GM12878 (cell line): ENCODE results near the gene FGF14. TPM values are rescaled to one million over a fixed set of nuclear protein-coding genes. Genes with fewer than 3 reads are reported as not detected.

Source experiments
- ATAC-seq: fragments of 200-7000 bp; cut with Tn5 transposase; 3 replicates; pipeline ENCODE4 v1.9.1; 2020; ENCODE audit warnings: mild to moderate bottlenecking, moderate library complexity
- BruUV-seq: library from RNA; stranded (reverse); fragments of 400-500 nt; replicated peaks from 2 replicates; lab custom pipeline; 2021; lab: Mats Ljungman, UMichigan
- CTCF ChIA-PET: fragments of 300-600 bp; sonication (Branson Sonifier 250); formaldehyde crosslinking; extraction: SDS; loops from one replicate; lab custom pipeline; 2021; ENCODE audit warnings: inconsistent platforms; lab: Yijun Ruan, JAX
- POLR2A ChIA-PET: fragments of 350-600 bp; formaldehyde crosslinking; extraction: SDS; loops from one replicate; lab custom pipeline; 2021; ENCODE audit warnings: inconsistent platforms; lab: Charles Lee
- RAD21 ChIA-PET: fragments of 300-600 bp; sonication (Branson Sonifier 250); formaldehyde crosslinking; loops from one replicate; lab custom pipeline; 2023; ENCODE audit warnings: antibody characterized with exemption; ENCODE audit not compliant: unreplicated experiment; lab: Charles Lee
- SMC1A ChIA-PET: fragments of 300-600 bp; sonication (Branson Sonifier 250); formaldehyde crosslinking; loops from one replicate; lab custom pipeline; 2023; ENCODE audit not compliant: unreplicated experiment, uncharacterized antibody; lab: Charles Lee
- DNase-seq: peaks from one replicate; pipeline ENCODE4 v3.0.0-alpha.2; 2011; ENCODE audit warnings: low read depth, low spot score
- FAIRE-seq: peaks from 3 replicates; lab custom pipeline; 2011; peaks lifted over from hg19 to GRCh38; lab: Jason Lieb, UNC
- H2AFZ ChIP-seq: 2 replicates; pipeline ENCODE4 v1.6.0; 2011; ENCODE audit warnings: low read depth, low read length, control low read depth; ENCODE audit not compliant: control insufficient read depth
- H3K27ac ChIP-seq: 2 replicates; pipeline ENCODE4 v1.5.1; 2011; ENCODE audit warnings: control low read depth; ENCODE audit not compliant: control insufficient read depth, insufficient read depth
- H3K27me3 ChIP-seq, 2 experiments: replicated peaks in 1 of 2; 2 replicates each; pipeline versions ENCODE4 v1.6.0 to v1.6.1; 2011; ENCODE audit warnings: low read length in 1 of 2; ENCODE audit not compliant: control insufficient read depth in 2 of 2, insufficient read depth in 2 of 2
- H3K36me3 ChIP-seq, 2 experiments: 2 replicates each; pipeline ENCODE4 v1.5.1; 2011; ENCODE audit warnings: low read length in 1 of 2; ENCODE audit not compliant: control insufficient read depth in 2 of 2, insufficient read depth in 2 of 2
- H3K4me1 ChIP-seq: 2 replicates; pipeline ENCODE4 v1.6.1; 2011; ENCODE audit warnings: mild to moderate bottlenecking, low read length, moderate library complexity, mixed read lengths; ENCODE audit not compliant: control insufficient read depth, insufficient read depth
- H3K4me2 ChIP-seq: 2 replicates; pipeline ENCODE4 v1.6.0; 2011; ENCODE audit warnings: control low read depth; ENCODE audit not compliant: control insufficient read depth, insufficient read depth
- H3K4me3 ChIP-seq: fragments of 200-600 bp; sonication (generic); 2 replicates; pipeline ENCODE4 v1.5.1; 2016
- H3K79me2 ChIP-seq: 2 replicates; pipeline ENCODE4 v1.6.0; 2011; ENCODE audit warnings: low read length; ENCODE audit not compliant: control insufficient read depth, insufficient read depth
- H3K9ac ChIP-seq: 2 replicates; pipeline ENCODE4 v1.8.0; 2011; ENCODE audit warnings: low read length, control low read depth, mixed read lengths; ENCODE audit not compliant: control insufficient read depth, insufficient read depth
- H3K9me3 ChIP-seq: replicated peaks from 3 replicates; pipeline ENCODE4 v1.5.1; 2011; ENCODE audit warnings: mild to moderate bottlenecking, low read length; ENCODE audit not compliant: control insufficient read depth, insufficient read depth
- H4K20me1 ChIP-seq: 2 replicates; pipeline ENCODE4 v1.6.0; 2011; ENCODE audit not compliant: control insufficient read depth, insufficient read depth
- CREM ChIP-seq: IDR thresholded peaks from 2 replicates; pipeline ENCODE4 v1.6.1; 2014; ENCODE audit warnings: antibody characterized with exemption, low read depth
- EGR1 ChIP-seq, 2 experiments: IDR thresholded peaks; 1 replicate in 1 of 2; 2 replicates in 1 of 2; pipeline ENCODE4 v1.6.1; 2011 to 2012; ENCODE audit warnings: low read depth in 2 of 2, low read length in 2 of 2, borderline replicate concordance in 1 of 2, mild to moderate bottlenecking in 1 of 2, moderate library complexity in 1 of 2
- ETV6 ChIP-seq, 2 experiments: fragments of 450-650 bp in 1 of 2; IDR thresholded peaks in 1 of 2; conservative IDR thresholded peaks in 1 of 2; 2 replicates each; pipeline ENCODE4 v1.6.1; 2014; ENCODE audit warnings: antibody characterized with exemption in 1 of 2, borderline replicate concordance in 1 of 2, low read depth in 1 of 2, mild to moderate bottlenecking in 1 of 2, moderate library complexity in 1 of 2
- NR2C2 ChIP-seq: IDR thresholded peaks from 2 replicates; pipeline ENCODE4 v1.6.1; 2011; ENCODE audit warnings: borderline replicate concordance, low read depth; ENCODE audit not compliant: control insufficient read depth, insufficient read length
- POLR2A ChIP-seq: IDR thresholded peaks from 2 replicates; pipeline ENCODE4 v1.6.1; 2011; ENCODE audit warnings: low read depth, mild to moderate bottlenecking, low read length
- SIX5 ChIP-seq: IDR thresholded peaks from 2 replicates; pipeline ENCODE4 v1.6.1; 2011; ENCODE audit warnings: mild to moderate bottlenecking, low read depth, low read length, moderate library complexity; ENCODE audit not compliant: severe bottlenecking
- SMARCA5 ChIP-seq: fragments of 450-650 bp; IDR thresholded peaks from 2 replicates; pipeline ENCODE4 v1.6.1; 2017; ENCODE audit warnings: mild to moderate bottlenecking
- WRNIP1 ChIP-seq: IDR thresholded peaks from 2 replicates; pipeline ENCODE4 v1.6.1; 2011; ENCODE audit warnings: low read depth, low read length, improper control_type of control experiment, borderline replicate concordance
- YBX1 ChIP-seq: fragments of 450-650 bp; IDR thresholded peaks from 2 replicates; pipeline ENCODE4 v1.6.1; 2016; ENCODE audit warnings: antibody characterized with exemption
- WGBS: methylation state at CpG from one replicate; pipeline ENCODE4 v1.1.6; 2016; ENCODE audit warnings: low lambda C conversion rate; ENCODE audit not compliant: insufficient replicate concordance, insufficient coverage; ENCODE audit errors: missing lambda C conversion rate; 5-methylcytosine and 5-hydroxymethylcytosine counted together
- in situ Hi-C: fragments of 300-500 bp; cut with MboI; formaldehyde crosslinking; loops from 9 replicates; pipeline ENCODE4 v1.14.3; 2018; ENCODE audit warnings: mixed read lengths
- intact Hi-C: fragments of 100-400 bp; cut with micrococcal nuclease; formaldehyde crosslinking; loops from one replicate; pipeline ENCODE4 v1.14.2; 2022; ENCODE audit not compliant: unreplicated experiment
- polyA plus RNA-seq, 11 experiments: library from polyadenylated mRNA; depleted of rRNA in 4 of 11; unstranded in 6 of 11; stranded (reverse) in 5 of 11; fragments of >200 nt; fragmentation: Nextera tagmentation in 4 of 11; fragmentation: Illumina TruSeq in 1 of 11; extraction: Ambion mirVana in 4 of 11; extraction: Trizol in 1 of 11; gene quantifications; 1 replicate in 1 of 11; 2 replicates in 10 of 11; pipeline versions ENCODE4 v1.2.1 to v1.2.3, GENCODE V29; 2011 to 2016; ENCODE audit warnings: inconsistent platforms in 2 of 11, missing spikeins in 2 of 11, low read depth in 1 of 11
- total RNA-seq, 4 experiments: library from RNA; depleted of rRNA in 3 of 4; stranded (reverse); fragments of >200 nt in 3 of 4; fragmentation: Illumina TruSeq in 1 of 4; extraction: Trizol in 1 of 4; gene quantifications; 2 replicates each; pipeline versions ENCODE4 v1.2.1 to v1.2.3, GENCODE V29; 2013 to 2021
- TF ChIP-seq, protein P1 (sequence below): fragments of 450-650 bp; formaldehyde crosslinking; IDR thresholded peaks from 2 replicates; pipeline ENCODE4 v1.4.0; 2022; ENCODE audit warnings: mild to moderate bottlenecking, moderate library complexity
- TF ChIP-seq, protein P2 (sequence below): fragments of 150-350 bp; IDR thresholded peaks from 2 replicates; pipeline ENCODE4 v1.6.1; 2014; ENCODE audit warnings: mild to moderate bottlenecking, low read depth, low read length
- TF ChIP-seq, protein P3 (sequence below): fragments of 450-650 bp; IDR thresholded peaks from 2 replicates; pipeline ENCODE4 v1.6.1; 2016; ENCODE audit warnings: mild to moderate bottlenecking, moderate library complexity, borderline replicate concordance
- TF ChIP-seq, protein P4 (sequence below): IDR thresholded peaks from 2 replicates; pipeline ENCODE4 v1.6.1; 2012; ENCODE audit warnings: low read length, inconsistent platforms

Gene FGF14
- total and polyA plus RNA-seq, 10 of the 15 experiments (the other 5 are each of a cell fraction or from before 2014, with no cell fraction given), result under 0.01 to 0.44 (median 0.04) TPM

DNA sequence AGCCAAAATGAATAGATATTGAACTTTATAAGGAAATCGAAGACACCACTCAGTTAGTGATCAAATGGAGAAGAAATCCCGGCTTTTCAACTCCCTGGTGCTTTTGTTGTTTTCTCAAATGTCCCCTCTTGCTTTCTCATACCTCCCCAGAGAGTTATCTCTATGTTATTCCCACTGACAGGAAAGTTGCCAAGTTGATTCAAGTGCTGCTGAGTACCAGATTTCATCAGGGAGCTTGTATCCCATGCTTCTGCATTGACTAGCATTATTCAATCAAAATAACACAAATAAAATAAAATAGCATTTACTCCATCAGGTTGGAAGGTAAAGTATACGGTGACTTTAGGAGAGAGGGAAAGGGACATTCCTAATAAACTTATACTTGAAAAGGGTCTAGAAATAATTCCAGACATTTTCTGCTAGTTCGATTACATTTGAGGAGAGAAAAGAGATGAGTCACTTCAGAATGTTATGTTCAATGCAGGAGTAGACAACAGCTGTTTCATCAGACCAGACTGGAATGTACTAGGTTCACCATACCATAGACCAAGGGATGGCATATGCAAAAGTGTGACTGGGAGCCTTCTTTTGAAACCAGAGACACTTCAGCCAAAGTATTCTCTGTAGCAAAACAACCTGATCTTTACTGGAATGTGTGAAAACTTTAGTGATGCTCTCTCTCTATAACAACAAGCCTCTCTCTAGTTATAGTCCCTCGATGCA lies 397.8 kb downstream of the FGF14 start:
- no peaks in the 10 kb centered on the region for H4K20me1 ChIP-seq
- no peaks in the 10 kb centered on the region for H3K79me2 ChIP-seq
- H3K36me3 ChIP-seq, result no peaks in the 10 kb centered on the region
- ChIA-PET CTCF (no interaction called here), RAD21 (no interaction called here), POLR2A (no interaction called here), SMC1A (no interaction called here)
- no peaks in the 10 kb centered on the region for H3K9me3 ChIP-seq
- H3K9ac ChIP-seq, result no peak overlapping the region
- FAIRE-seq (no peak), DNase-seq (no peak), ATAC-seq (no peak)
- in situ Hi-C loops (no loop called here), intact Hi-C loops (no loop called here)
- H3K4me2 ChIP-seq, result no peak overlapping the region
- no peaks in the 10 kb centered on the region for H3K4me1 ChIP-seq
- no peaks in the 10 kb centered on the region for H3K27me3 ChIP-seq
- H3K4me3 ChIP-seq, result no peak overlapping the region
- H3K27ac ChIP-seq, result no peak overlapping the region
- 0% methylated on average over 5 of the region's 5 CpGs for WGBS
- no peak overlapping the region for H2AFZ ChIP-seq
- BruUV-seq, result no TSS peak
- TF ChIP-seq SIX5 (no peak), YBX1 (no peak), SMARCA5 (no peak), ETV6 (conservative IDR thresholded peaks at IDR 0.05 in 1 of 2, IDR thresholded peaks at IDR 0.05 in 1 of 2; ENCODE audit: borderline replicate concordance in 1 of 2, low read depth in 1 of 2) (no peak), NR2C2 (no peak), CREM (no peak), POLR2A (no peak), WRNIP1 (no peak), EGR1 (IDR thresholded peaks at IDR 0.05; ENCODE audit: borderline replicate concordance in 1 of 2, low read depth in 2 of 2, low read length in 2 of 2) (no peak)
- TF ChIP-seq, protein P1, sequence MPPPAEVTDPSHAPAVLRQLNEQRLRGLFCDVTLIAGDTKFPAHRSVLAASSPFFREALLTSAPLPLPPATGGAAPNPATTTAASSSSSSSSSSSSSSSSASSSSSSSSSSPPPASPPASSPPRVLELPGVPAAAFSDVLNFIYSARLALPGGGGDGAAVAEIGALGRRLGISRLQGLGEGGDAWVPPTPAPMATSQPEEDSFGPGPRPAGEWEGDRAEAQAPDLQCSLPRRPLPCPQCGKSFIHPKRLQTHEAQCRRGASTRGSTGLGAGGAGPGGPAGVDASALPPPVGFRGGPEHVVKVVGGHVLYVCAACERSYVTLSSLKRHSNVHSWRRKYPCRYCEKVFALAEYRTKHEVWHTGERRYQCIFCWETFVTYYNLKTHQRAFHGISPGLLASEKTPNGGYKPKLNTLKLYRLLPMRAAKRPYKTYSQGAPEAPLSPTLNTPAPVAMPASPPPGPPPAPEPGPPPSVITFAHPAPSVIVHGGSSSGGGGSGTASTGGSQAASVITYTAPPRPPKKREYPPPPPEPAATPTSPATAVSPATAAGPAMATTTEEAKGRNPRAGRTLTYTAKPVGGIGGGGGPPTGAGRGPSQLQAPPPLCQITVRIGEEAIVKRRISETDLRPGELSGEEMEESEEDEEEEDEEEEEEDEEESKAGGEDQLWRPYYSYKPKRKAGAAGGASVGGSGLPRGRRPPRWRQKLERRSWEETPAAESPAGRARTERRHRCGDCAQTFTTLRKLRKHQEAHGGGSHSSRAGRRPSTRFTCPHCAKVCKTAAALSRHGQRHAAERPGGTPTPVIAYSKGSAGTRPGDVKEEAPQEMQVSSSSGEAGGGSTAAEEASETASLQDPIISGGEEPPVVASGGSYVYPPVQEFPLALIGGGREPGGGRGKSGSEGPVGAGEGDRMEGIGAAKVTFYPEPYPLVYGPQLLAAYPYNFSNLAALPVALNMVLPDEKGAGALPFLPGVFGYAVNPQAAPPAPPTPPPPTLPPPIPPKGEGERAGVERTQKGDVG (CRISPR knock-in tag), result no peak
- TF ChIP-seq, protein P2, sequence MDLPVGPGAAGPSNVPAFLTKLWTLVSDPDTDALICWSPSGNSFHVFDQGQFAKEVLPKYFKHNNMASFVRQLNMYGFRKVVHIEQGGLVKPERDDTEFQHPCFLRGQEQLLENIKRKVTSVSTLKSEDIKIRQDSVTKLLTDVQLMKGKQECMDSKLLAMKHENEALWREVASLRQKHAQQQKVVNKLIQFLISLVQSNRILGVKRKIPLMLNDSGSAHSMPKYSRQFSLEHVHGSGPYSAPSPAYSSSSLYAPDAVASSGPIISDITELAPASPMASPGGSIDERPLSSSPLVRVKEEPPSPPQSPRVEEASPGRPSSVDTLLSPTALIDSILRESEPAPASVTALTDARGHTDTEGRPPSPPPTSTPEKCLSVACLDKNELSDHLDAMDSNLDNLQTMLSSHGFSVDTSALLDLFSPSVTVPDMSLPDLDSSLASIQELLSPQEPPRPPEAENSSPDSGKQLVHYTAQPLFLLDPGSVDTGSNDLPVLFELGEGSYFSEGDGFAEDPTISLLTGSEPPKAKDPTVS, result no peak
- TF ChIP-seq, protein P3, sequence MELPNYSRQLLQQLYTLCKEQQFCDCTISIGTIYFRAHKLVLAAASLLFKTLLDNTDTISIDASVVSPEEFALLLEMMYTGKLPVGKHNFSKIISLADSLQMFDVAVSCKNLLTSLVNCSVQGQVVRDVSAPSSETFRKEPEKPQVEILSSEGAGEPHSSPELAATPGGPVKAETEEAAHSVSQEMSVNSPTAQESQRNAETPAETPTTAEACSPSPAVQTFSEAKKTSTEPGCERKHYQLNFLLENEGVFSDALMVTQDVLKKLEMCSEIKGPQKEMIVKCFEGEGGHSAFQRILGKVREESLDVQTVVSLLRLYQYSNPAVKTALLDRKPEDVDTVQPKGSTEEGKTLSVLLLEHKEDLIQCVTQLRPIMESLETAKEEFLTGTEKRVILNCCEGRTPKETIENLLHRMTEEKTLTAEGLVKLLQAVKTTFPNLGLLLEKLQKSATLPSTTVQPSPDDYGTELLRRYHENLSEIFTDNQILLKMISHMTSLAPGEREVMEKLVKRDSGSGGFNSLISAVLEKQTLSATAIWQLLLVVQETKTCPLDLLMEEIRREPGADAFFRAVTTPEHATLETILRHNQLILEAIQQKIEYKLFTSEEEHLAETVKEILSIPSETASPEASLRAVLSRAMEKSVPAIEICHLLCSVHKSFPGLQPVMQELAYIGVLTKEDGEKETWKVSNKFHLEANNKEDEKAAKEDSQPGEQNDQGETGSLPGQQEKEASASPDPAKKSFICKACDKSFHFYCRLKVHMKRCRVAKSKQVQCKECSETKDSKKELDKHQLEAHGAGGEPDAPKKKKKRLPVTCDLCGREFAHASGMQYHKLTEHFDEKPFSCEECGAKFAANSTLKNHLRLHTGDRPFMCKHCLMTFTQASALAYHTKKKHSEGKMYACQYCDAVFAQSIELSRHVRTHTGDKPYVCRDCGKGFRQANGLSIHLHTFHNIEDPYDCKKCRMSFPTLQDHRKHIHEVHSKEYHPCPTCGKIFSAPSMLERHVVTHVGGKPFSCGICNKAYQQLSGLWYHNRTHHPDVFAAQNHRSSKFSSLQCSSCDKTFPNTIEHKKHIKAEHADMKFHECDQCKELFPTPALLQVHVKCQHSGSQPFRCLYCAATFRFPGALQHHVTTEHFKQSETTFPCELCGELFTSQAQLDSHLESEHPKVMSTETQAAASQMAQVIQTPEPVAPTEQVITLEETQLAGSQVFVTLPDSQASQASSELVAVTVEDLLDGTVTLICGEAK, result no peak
- TF ChIP-seq, protein P4, sequence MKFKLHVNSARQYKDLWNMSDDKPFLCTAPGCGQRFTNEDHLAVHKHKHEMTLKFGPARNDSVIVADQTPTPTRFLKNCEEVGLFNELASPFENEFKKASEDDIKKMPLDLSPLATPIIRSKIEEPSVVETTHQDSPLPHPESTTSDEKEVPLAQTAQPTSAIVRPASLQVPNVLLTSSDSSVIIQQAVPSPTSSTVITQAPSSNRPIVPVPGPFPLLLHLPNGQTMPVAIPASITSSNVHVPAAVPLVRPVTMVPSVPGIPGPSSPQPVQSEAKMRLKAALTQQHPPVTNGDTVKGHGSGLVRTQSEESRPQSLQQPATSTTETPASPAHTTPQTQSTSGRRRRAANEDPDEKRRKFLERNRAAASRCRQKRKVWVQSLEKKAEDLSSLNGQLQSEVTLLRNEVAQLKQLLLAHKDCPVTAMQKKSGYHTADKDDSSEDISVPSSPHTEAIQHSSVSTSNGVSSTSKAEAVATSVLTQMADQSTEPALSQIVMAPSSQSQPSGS, result no peak
